Epithelial cell of proximal tubule (primary cell): ENCODE measurements around the gene ITK. TPM values are rescaled to one million over a fixed set of nuclear protein-coding genes. Genes with fewer than 3 reads are reported as not detected.

Experiments used
- DNase-seq: peaks from one replicate; pipeline ENCODE4 v3.0.0-alpha.2; 2011; ENCODE audit warnings: low read depth
- H3K4me3 ChIP-seq: 2 replicates; pipeline ENCODE4 v1.5.1; 2011; ENCODE audit warnings: low read depth, mild to moderate bottlenecking, low read length
- total RNA-seq: library from RNA; depleted of rRNA; stranded (reverse); fragments of >200 nt; gene quantifications from 2 replicates; pipeline ENCODE4 v1.2.3, GENCODE V29; 2015
- TF ChIP-seq, protein P1 (sequence below): conservative IDR thresholded peaks from 2 replicates; pipeline ENCODE4 v1.5.1; 2012; ENCODE audit warnings: low read depth, mild to moderate bottlenecking, low read length

Gene ITK
- total RNA-seq, 1 donor from 2014 or later, result not detected

DNA sequence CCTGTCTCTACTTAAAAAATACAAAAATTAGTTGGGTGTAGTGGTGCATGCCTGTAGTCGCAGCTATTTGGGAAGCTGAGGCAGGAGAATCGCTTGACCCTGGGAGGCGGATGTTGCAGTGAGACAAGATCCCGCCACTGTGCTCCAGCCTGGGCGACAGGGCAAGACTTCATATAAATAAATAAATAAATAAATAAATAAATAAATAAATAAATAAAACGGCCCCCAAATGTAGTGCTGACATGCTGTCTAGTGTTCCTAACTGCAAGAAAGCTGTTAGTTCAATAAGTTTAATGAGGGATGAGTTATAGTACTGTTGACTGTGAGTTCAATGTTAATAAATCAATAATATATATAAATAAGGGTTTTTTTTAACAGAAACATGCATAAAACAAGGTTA, 77.8 kb downstream of the ITK start:
- TF ChIP-seq, protein P1, sequence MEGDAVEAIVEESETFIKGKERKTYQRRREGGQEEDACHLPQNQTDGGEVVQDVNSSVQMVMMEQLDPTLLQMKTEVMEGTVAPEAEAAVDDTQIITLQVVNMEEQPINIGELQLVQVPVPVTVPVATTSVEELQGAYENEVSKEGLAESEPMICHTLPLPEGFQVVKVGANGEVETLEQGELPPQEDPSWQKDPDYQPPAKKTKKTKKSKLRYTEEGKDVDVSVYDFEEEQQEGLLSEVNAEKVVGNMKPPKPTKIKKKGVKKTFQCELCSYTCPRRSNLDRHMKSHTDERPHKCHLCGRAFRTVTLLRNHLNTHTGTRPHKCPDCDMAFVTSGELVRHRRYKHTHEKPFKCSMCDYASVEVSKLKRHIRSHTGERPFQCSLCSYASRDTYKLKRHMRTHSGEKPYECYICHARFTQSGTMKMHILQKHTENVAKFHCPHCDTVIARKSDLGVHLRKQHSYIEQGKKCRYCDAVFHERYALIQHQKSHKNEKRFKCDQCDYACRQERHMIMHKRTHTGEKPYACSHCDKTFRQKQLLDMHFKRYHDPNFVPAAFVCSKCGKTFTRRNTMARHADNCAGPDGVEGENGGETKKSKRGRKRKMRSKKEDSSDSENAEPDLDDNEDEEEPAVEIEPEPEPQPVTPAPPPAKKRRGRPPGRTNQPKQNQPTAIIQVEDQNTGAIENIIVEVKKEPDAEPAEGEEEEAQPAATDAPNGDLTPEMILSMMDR, result no peak
- no peak for DNase-seq
- H3K4me3 ChIP-seq, result no peak overlapping the region

DNA sequence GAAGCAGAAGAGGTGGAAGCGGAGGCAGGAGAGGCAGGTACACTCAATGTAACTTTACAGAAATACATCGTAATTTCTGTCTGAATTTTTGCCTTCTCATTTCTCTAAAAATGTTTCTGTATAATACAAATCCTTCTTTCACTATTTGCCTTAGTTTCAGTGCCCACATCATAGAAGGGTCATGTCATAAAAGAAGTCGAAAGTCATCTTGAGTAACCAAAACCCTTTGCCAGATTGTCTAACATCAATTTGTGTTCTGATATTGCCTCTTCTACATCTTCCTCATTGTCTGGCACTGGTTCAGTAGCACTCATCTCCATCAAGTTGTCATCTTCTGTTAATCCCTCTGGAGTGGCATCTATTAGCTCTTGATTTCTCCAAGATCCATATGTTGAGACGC, 79.1 kb downstream of the ITK start:
- DNase-seq, result no peak
- TF ChIP-seq, protein P1, result no peak
- no peak overlapping the region for H3K4me3 ChIP-seq

- TF ChIP-seq, protein P1, result no peak
- H3K4me3 ChIP-seq, result no peak overlapping the region
- no peak for DNase-seq
These were observed 83.0 kb downstream of the ITK start for GRCh38 chr5:157263496-157264090.

- peak within 1 kb of the TSS; percentile 69 for H3K4me3 ChIP-seq
- TF ChIP-seq, protein P1, result no peak
- no peak for DNase-seq
These were observed 85.2 kb downstream of the ITK start, which contains the start of gene CYFIP2 for GRCh38 chr5:157265714-157266285. Gene CYFIP2, plus strand, starts transcription at chr5:157266123. Its CDS starts 19,239 bp downstream, at chr5:157285362.

DNA sequence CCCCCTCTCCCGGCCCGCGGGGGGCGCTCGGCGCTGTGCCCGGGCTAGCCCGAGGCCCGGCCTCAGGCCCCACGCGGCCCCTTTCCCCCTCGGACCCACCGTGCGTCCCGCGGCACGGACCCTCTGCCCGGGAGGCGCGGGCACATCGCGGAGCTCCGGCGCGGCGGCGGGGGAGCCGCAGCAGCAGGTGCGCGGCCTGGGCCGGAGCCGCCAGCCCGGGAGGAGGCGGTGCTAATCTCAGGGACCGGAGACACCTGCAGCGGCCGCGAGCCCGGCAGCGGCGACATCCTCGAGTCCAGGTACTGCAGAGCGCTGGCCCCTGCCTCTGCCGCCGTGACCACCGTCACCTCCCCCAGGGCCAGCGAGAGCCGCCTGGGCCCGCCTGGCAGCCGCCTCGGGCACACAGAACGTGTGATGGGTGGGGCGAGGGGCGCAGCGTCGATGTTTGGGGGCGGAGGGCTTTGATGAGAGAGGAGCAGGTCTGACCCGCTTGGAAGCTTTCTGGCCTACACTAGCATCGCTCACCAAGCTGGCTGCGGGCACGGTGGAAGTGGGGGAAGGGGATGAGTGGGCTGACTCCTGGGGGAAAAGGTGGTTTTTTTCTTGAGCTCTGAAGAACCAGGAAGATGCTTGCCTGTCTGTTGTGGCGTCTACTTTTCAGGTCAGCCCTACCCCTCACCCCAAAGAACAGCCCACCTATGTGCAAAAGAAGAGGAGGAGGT, 85.8 kb downstream of the ITK start:
- TF ChIP-seq, protein P1, result no peak
- no peak for DNase-seq
- H3K4me3 ChIP-seq, result peak overlapping the region; percentile 69

- peak overlapping the region; percentile 69 for H3K4me3 ChIP-seq
- TF ChIP-seq, protein P1, result no peak
- DNase-seq, result no peak
These were observed 86.4 kb downstream of the ITK start for GRCh38 chr5:157267025-157267424.
